COLO668 (cell line): ENCODE data around the gene PCOLCE2.
A peak's percentile ranks its signal among the peaks of the same experiment; 100 is the strongest.
"Not testable (repeated sequence)": the region's sequence is repeated elsewhere in the genome, so short reads cannot be mapped to it uniquely, and the experiment has no call there.

Source experiments
- DNase-seq: peaks from one replicate; lab custom pipeline; 2025; ENCODE audit not compliant: unreplicated experiment; lab: John Stamatoyannopoulos, UW

PCOLCE2 gene

DNA sequence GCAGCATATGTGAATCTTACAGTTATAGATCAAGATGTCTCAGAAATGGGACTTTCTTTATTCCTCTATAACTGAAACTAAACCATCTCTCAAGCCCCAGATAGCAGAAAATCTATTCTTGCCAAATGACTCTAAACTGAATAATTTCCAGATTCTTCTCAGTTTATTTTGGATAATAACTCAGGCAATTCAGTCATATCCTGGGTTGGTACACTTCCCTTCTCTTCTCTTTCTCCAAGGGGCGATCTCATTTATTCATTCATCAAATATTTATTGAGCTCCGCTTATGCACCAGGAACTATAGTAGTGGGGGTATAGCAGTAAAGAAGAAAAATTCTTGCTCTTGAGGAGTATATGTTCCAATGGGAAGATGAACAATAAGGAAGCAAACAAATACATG is 13.5 kb upstream of the PCOLCE2 start:
- DNase-seq, result no peak

GRCh38 chr3:142898346-142899213 is 9.7 kb upstream of the PCOLCE2 start:
- no peak for DNase-seq

GRCh38 chr3:142897807-142898206 is 8.9 kb upstream of the PCOLCE2 start:
- DNase-seq, result no peak

DNA sequence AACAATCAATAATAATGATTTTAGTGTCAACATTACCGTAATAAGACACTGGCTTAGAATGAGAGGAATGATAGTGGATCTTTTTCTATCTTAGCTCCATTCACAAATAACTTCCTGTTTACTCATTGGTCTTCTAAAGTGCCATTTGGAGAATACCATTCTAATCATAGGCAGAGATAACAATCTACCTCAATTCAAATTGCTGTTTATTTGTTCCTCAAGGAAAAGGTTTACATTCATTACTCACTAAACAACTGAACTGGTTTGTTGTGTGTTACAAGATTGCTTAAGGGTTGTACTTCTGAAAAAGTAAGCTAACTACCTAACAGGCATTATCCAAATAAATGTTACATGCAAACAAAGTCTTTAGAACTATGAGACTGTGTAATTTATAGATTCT is 8.1 kb upstream of the PCOLCE2 start:
- no peak for DNase-seq

DNA sequence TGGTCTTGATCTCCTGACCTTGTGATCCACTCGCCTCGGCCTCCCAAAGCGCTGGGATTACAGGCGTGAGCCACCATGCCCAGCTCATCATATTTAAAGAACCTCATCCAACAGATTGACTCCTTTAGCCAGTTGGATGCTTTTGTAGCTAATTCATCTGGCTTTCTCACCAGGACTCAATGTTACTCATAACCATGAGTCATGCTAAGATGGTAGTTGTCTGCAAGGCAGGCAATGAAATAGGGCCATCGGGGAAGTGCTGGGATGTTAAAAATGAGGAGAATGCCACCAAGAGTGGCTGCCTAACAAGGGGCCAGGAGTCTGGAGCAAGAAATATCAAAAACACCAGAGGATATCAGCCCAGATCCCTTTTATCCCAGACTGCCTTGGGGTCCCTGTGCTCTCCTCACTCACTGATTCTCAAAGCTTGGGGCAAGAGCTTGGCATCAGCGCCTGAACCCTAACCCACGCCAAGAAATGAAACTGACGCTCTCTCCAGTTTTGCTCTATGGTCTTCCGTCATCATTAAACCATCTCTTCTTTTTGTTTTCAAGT is 7.4 kb upstream of the PCOLCE2 start:
- DNase-seq, result no peak

DNA sequence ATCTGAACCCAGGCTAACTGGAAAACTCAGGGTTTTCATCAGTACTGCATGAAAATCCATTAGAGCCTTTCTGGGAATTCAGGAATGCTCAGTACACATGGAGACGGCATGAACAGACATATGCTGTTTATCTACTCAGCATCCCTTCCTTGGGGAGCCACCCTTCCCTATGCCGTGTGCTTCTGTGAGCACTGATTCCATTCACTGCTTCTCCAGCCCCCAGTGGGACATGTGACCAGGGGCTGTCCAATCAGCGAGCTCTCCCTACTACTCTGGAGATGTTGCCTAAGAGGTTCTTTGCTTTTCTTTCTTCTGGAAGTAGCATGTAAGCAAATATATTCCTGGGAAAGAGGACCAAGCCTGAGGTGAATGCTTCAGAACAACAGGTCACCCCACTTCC is 5.6 kb upstream of the PCOLCE2 start:
- DNase-seq, result no peak

DNA sequence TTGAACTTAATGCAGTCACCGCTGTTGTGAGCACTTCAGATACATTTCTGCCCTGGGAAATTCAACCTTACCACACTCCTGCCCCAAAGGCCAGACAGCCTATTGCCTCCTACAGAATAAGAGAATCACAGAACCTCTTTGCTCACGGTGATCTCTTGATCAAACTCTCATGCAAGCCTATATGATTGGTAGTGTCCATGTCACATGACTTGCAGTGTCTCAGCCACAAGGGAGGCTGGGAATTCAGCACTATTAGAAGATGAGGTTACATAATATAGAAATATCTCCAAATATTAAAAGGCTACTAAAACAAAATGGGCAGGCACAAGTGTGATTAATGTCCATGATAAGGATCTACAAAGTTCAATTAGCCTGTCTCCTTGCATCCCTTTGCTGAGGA is 3.8 kb upstream of the PCOLCE2 start:
- no peak for DNase-seq

DNA sequence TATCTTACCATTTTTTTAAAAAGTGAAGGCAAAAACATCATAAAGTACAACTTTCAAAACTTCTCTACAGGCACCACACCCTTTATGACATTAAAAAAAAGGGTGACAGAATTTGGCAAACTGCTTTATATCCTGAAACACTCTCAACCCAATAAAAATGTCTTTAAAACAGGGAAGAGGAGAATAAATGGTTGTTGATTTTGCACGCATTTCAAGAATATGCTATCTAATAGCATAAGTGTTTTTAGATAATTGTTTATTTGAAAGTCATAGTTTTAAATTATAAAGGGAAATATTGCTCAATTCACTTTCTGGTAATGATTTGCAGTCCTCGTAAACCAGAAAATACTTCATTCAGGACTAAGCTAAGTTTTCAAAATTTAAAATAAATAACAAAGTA is 1.7 kb upstream of the PCOLCE2 start:
- no peak for DNase-seq

- DNase-seq, result no peak
These were observed 530 bp upstream of the PCOLCE2 start for GRCh38 chr3:142889212-142890014.

- peak; percentile 35 for DNase-seq
These were observed 793 bp downstream of the PCOLCE2 start for GRCh38 chr3:142888099-142888480.

DNA sequence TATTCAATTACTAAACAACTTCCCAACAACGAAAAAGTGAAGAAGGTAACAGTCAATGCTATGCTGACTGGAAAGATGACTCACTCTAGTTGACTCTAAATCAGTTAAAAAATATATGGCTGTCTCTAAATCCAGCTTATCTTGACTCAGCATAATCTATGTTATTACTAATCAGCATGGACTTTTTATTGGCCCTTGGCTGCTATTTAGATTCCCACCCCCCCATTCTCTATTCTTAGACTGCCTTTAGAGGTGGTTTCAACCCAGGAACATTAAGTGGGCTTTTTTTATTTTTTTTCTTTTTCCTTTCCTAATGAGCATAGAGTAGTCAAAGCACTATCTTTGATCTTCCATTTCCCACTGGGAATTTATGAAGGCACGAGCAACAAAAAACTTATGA is 1.9 kb downstream of the PCOLCE2 start:
- DNase-seq, result no peak

DNA sequence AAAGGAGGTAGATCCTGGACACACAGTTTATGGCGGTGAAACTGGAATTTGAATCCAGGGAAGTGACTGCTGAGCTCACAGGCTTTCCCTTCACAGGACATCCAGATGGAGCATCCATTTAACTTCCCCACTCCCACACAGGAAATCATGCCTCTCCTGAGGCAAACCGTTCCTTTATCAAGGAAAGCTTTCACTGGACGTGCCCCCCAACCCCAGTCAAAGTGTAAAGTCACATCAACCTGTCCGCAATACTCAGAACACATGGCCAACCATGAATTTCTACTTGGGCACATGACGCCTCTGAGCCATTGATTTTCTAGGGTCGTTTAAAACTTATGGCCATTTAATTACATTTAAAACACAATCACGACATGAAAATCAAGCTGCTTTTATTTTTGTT is 2.9 kb downstream of the PCOLCE2 start:
- DNase-seq, result no peak

- DNase-seq, result no peak
These were observed 4.4 kb downstream of the PCOLCE2 start for GRCh38 chr3:142884531-142884930.

DNA sequence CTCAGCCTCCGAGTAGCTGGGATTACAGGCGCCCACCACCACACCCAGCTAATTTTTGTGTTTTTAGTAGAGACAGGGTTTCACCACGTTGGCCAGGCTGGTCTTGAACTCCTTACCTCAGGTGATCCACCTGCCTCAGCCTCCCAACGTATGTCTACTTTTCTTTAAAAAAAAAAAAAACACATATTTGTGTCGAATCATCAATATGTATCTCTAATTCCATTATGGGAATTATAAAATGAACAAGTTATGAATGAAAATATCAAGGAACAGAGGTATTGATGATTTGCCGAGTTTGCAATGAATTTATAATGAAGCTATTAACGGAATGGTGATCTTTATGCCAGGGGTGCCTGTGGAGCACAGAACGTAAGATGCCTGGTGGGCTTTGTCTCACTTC is 5.3 kb downstream of the PCOLCE2 start:
- DNase-seq, result not testable (repeated sequence)

- no peak for DNase-seq
These were observed 7.2 kb downstream of the PCOLCE2 start for GRCh38 chr3:142881445-142882224.

- no peak for DNase-seq
These were observed 10.1 kb downstream of the PCOLCE2 start for GRCh38 chr3:142878649-142879300.

DNA sequence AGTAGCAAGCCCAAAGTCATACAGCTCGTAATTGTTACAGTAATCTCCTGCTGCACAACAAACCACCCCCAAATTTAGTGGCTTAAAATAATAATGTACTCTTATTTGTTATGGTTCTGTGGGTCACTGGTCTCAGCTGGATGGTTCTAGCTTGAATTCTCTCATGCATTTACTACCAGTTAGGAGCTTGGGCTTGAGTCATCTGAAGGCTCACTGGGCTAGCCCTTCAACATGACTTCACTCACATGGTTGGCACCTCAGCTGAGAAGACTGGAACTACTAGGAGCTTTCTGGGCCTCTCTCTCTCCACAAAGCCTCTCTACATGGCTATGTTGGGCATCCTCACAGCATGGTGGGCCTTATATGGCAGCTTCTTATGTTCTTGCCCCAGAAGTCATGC is 12.5 kb downstream of the PCOLCE2 start:
- DNase-seq, result no peak

DNA sequence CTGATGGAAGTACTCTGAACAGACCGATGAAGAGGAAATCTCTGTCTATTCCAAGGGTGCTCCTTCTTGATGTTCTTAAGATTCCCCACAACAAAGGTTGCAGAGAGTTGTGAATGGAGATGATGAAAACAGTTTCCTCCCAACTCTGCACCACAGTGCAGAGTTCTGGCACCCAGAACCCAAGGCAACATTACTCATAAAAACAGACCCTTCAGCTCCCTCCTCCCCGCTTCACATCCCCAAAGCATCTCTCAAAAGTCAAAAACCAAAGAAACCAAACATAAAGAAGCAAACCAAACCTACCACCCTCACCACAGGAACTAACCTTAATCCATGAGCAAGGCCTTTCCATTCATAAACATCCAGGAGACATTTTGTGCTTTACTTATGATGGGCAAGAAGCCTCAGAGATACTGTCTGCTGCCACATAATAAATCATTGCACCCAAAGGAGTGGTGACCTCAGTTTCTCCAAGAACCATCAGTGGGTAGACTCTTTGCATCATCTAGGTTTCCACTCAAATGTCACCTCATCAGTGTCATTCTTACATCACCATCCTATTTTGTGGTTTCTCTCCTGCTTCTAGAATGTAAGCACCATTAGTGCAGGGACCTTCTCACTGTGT is 13.2 kb downstream of the PCOLCE2 start:
- DNase-seq, result no peak

DNA sequence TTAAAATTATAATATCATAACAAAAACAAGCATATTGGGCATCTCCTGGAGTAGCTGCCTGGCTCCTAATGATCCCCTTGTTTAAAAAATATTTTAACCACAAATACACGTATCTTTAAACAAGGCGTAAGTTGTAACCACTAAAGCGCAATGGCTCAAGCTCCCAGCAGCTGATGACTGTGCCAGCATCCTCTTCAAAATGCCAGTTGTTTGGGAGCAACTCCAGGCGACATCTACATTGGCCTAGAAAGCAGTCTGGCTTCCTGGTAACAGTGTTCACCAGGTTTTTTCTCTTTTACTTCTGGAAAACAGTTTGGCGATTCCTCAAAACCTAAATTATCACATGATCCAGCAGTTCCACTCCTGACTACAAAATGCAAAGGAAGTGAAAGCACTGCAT is 13.8 kb downstream of the PCOLCE2 start:
- DNase-seq, result no peak

- DNase-seq, result not testable (repeated sequence)
These were observed 20.5 kb downstream of the PCOLCE2 start for GRCh38 chr3:142868382-142868781.
